ENCODE measurements around the gene ABCC4.

Gene ABCC4

DNA sequence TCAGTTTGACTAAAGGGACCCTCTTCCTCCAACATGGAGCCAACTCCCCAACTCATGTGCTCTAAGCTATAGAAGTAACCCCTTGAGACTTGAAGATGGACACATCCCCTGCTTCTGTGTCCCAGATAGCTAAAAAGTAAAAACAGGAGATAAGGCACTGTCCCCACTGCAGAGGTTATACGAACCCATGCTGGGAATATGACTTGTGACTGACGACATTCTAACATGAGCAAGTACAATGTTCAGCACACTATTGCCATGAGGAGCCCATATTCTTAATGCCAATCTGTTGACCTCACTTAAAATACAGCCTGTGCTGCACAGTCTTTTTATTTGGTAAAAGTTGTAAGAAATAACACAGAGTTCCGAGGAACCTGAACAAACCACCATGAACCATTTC is 71.4 kb downstream of the ABCC4 start:
- H3K9ac ChIP-seq (ENCODE audit: low read length), result no peak overlapping the region
- no peaks in the 10 kb centered on the region for H3K36me3 ChIP-seq (replicated peaks; ENCODE audit: low read depth, low read length)
- H3K79me2 ChIP-seq (ENCODE audit: low read length), result peaks cover 4% of the 10 kb centered on the region; the same call in 1 of the 2 replicates
- H3K4me3 ChIP-seq (ENCODE audit: low read length), result no peak overlapping the region
- H3K9me3 ChIP-seq (ENCODE audit: insufficient read depth, low read length), result no peaks in the 10 kb centered on the region
- peaks cover 27% of the 10 kb centered on the region for H3K4me1 ChIP-seq (ENCODE audit: low read length)
- no peak overlapping the region for H3K27ac ChIP-seq (ENCODE audit: low read length)
- no peaks in the 10 kb centered on the region for H4K20me1 ChIP-seq (ENCODE audit: insufficient read depth, low read length)
- H3K27me3 ChIP-seq (ENCODE audit: low read depth, low read length), result no peaks in the 10 kb centered on the region
- TF ChIP-seq, protein P1, sequence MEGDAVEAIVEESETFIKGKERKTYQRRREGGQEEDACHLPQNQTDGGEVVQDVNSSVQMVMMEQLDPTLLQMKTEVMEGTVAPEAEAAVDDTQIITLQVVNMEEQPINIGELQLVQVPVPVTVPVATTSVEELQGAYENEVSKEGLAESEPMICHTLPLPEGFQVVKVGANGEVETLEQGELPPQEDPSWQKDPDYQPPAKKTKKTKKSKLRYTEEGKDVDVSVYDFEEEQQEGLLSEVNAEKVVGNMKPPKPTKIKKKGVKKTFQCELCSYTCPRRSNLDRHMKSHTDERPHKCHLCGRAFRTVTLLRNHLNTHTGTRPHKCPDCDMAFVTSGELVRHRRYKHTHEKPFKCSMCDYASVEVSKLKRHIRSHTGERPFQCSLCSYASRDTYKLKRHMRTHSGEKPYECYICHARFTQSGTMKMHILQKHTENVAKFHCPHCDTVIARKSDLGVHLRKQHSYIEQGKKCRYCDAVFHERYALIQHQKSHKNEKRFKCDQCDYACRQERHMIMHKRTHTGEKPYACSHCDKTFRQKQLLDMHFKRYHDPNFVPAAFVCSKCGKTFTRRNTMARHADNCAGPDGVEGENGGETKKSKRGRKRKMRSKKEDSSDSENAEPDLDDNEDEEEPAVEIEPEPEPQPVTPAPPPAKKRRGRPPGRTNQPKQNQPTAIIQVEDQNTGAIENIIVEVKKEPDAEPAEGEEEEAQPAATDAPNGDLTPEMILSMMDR (IDR thresholded peaks at IDR 0.05; ENCODE audit: low read depth, low read length), result no peak
- no peak for TF ChIP-seq EZH2phosphoT487 (IDR thresholded peaks at IDR 0.05; ENCODE audit: low read depth)
- no peak overlapping the region for H2AFZ ChIP-seq (ENCODE audit: low read depth, low read length)
- H3K4me2 ChIP-seq (ENCODE audit: low read length), result no peak overlapping the region

DNA sequence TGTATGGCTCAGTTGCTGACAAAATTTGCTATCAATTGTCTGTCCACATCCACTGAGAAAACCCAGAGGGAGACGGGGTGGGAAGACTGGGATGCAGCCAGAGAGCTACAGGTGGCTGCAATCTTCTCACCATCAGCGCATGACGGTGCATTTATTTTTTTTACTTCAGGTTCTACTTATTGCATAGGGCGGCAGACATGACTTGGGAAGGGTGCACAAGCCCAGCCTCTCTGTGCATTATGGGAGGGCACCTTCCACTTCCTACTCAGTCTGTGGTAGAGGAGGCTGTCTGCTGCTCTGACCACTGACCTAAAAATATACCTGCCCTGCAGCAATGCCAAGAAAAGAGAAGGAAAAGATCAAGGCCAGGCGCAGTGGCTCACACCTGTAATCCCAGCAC is 73.1 kb downstream of the ABCC4 start:
- Histone ChIP-seq H3K36me3 (replicated peaks; ENCODE audit: low read depth, low read length) (no peaks in the 10 kb centered on the region), H3K79me2 (ENCODE audit: low read length) (peaks cover 4% of the 10 kb centered on the region; the same call in 1 of the 2 replicates), H3K9me3 (ENCODE audit: insufficient read depth, low read length) (no peaks in the 10 kb centered on the region), H4K20me1 (ENCODE audit: insufficient read depth, low read length) (no peaks in the 10 kb centered on the region), H3K27ac (ENCODE audit: low read length) (peak overlapping the region; percentile 92; the same call in 1 of the 2 replicates), H3K4me1 (ENCODE audit: low read length) (peaks cover 27% of the 10 kb centered on the region), H3K9ac (ENCODE audit: low read length) (no peak overlapping the region), H3K4me3 (ENCODE audit: low read length) (no peak overlapping the region), H3K4me2 (ENCODE audit: low read length) (no peak overlapping the region), H3K27me3 (ENCODE audit: low read depth, low read length) (no peaks in the 10 kb centered on the region), H2AFZ (ENCODE audit: low read depth, low read length) (no peak overlapping the region)
- TF ChIP-seq, protein P1 (IDR thresholded peaks at IDR 0.05; ENCODE audit: low read depth, low read length), result no peak
- TF ChIP-seq EZH2phosphoT487 (IDR thresholded peaks at IDR 0.05; ENCODE audit: low read depth), result no peak

DNA sequence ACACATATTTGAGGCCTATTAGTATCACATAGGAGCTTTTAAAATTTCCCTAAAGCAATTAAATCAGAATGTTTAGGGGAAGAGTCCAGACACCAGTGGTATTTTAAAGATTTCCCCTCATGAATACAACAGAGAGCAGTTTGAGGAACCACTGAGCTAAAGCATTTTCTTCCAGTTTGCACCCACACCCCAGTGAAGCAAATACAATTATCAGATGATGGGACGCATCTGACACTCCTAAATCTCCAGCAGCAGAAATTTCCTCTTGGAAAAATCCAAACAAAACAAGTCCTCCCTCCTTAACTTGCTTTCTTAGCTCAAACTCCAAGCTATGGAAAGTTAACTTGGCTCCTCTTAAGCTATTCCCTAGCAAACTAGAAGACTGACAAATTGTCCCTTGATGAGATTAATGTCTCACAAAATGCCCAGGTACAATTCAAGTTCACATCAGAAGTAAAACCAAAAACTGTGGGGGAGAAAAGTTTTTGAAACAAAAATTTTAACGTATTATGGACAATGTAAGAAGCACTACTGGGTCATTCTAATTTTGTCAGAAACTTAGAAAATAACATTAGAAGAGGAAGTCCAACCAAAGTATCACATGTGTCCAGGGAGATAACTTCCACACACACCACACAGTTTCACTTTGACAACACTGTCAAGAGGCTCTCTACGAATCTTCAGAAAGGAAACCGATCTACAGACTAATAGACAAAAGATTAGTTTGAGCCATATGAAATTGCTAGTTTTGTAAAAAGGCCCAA is 74.1 kb downstream of the ABCC4 start:
- Histone ChIP-seq H3K79me2 (ENCODE audit: low read length) (peaks cover 4% of the 10 kb centered on the region; the same call in 1 of the 2 replicates), H3K4me2 (ENCODE audit: low read length) (peak overlapping the region; percentile 82), H2AFZ (ENCODE audit: low read depth, low read length) (no peak overlapping the region; the same call in 1 of the 2 replicates), H3K27me3 (ENCODE audit: low read depth, low read length) (no peaks in the 10 kb centered on the region), H3K9ac (ENCODE audit: low read length) (peak overlapping the region; percentile 63; the same call in 1 of the 2 replicates), H3K27ac (ENCODE audit: low read length) (peak overlapping the region; percentile 92), H3K4me3 (ENCODE audit: low read length) (peak overlapping the region; percentile 59), H3K36me3 (replicated peaks; ENCODE audit: low read depth, low read length) (no peaks in the 10 kb centered on the region), H4K20me1 (ENCODE audit: insufficient read depth, low read length) (no peaks in the 10 kb centered on the region), H3K9me3 (ENCODE audit: insufficient read depth, low read length) (no peaks in the 10 kb centered on the region), H3K4me1 (ENCODE audit: low read length) (peaks cover 31% of the 10 kb centered on the region)
- TF ChIP-seq, protein P1 (IDR thresholded peaks at IDR 0.05; ENCODE audit: low read depth, low read length), result no peak
- no peak for TF ChIP-seq EZH2phosphoT487 (IDR thresholded peaks at IDR 0.05; ENCODE audit: low read depth)

DNA sequence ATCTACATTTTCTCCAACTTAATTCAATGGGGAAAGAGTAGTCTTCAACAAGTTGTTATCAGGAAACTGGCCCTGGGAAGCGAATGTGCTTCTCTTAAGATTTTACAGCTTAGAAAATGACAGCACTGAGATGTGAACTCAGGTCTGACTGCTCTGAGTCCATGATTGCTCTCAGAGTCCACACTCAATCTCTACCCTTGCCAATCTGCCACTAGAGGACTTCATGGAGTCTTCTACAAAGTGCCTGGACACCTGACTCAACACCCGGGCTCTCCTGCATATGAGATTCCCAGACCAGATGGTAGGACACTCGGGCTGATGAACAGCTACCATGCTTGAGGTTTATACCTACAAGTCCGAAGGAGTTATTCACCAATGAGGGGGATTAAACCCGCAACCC is 74.8 kb downstream of the ABCC4 start:
- no peaks in the 10 kb centered on the region for H3K27me3 ChIP-seq (ENCODE audit: low read depth, low read length)
- H3K9me3 ChIP-seq (ENCODE audit: insufficient read depth, low read length), result no peaks in the 10 kb centered on the region
- H3K4me1 ChIP-seq (ENCODE audit: low read length), result peaks cover 31% of the 10 kb centered on the region
- H3K27ac ChIP-seq (ENCODE audit: low read length), result peak overlapping the region; percentile 92
- peak overlapping the region; percentile 59 for H3K4me3 ChIP-seq (ENCODE audit: low read length)
- peak overlapping the region; percentile 53 for H3K9ac ChIP-seq (ENCODE audit: low read length)
- no peak overlapping the region; the same call in 1 of the 2 replicates for H2AFZ ChIP-seq (ENCODE audit: low read depth, low read length)
- TF ChIP-seq, protein P1 (IDR thresholded peaks at IDR 0.05; ENCODE audit: low read depth, low read length), result no peak
- no peak for TF ChIP-seq EZH2phosphoT487 (IDR thresholded peaks at IDR 0.05; ENCODE audit: low read depth)
- H3K79me2 ChIP-seq (ENCODE audit: low read length), result peaks cover 4% of the 10 kb centered on the region; the same call in 1 of the 2 replicates
- H3K4me2 ChIP-seq (ENCODE audit: low read length), result peak overlapping the region; percentile 82
- no peaks in the 10 kb centered on the region for H3K36me3 ChIP-seq (replicated peaks; ENCODE audit: low read depth, low read length)
- H4K20me1 ChIP-seq (ENCODE audit: insufficient read depth, low read length), result no peaks in the 10 kb centered on the region
